HepG2 (cell line): ENCODE measurements around the gene LEMD2. TPM values are rescaled to one million over a fixed set of nuclear protein-coding genes. Genes with fewer than 3 reads are reported as not detected.

Source experiments
- ATAC-seq: fragments of 200-7000 bp; cut with Tn5 transposase; 3 replicates; pipeline ENCODE4 v1.9.1; 2020; ENCODE audit warnings: mild to moderate bottlenecking, moderate library complexity
- BruUV-seq: library from RNA; stranded (reverse); fragments of 400-500 nt; replicated peaks from 2 replicates; lab custom pipeline; 2021; lab: Mats Ljungman, UMichigan
- CTCF ChIA-PET: fragments of 300-600 bp; formaldehyde crosslinking; extraction: SDS; loops from one replicate; lab custom pipeline; 2021; ENCODE audit warnings: low total read pairs, inconsistent platforms, low intra/inter-chr PET ratio; lab: Yijun Ruan, JAX
- POLR2A ChIA-PET: fragments of 350-600 bp; sonication (Branson Sonifier 250); formaldehyde crosslinking; loops from one replicate; lab custom pipeline; 2020; ENCODE audit warnings: antibody characterized with exemption, inconsistent platforms; lab: Yijun Ruan, JAX
- DNase-seq: peaks from one replicate; pipeline ENCODE4 v3.0.0-alpha.2; 2015; ENCODE audit warnings: low spot score
- FAIRE-seq: peaks from 3 replicates; lab custom pipeline; 2011; peaks lifted over from hg19 to GRCh38; lab: Jason Lieb, UNC
- H2AFZ ChIP-seq: one replicate; pipeline ENCODE4 v1.6.1; 2011; ENCODE audit warnings: low read length, inconsistent platforms
- H3K27ac ChIP-seq: fragments of 300-600 bp; 3 replicates; pipeline ENCODE4 v1.8.0; 2011; ENCODE audit warnings: mixed run types, mild to moderate bottlenecking, mixed read lengths, low read length, inconsistent platforms; ENCODE audit not compliant: insufficient read depth; ENCODE audit errors: extremely low read length
- H3K27me3 ChIP-seq, 2 experiments: fragments of 200-600 bp in 1 of 2; 2 replicates in 1 of 2; 3 replicates in 1 of 2; pipeline versions ENCODE4 v1.6.0 to v1.8.0; 2011; ENCODE audit warnings: low read length in 2 of 2, mild to moderate bottlenecking in 2 of 2, moderate library complexity in 2 of 2, inconsistent platforms in 1 of 2; ENCODE audit not compliant: insufficient read depth in 2 of 2, control insufficient read depth in 1 of 2
- H3K36me3 ChIP-seq, 2 experiments: fragments of 200-600 bp in 1 of 2; replicated peaks in 1 of 2; 2 replicates in 1 of 2; 3 replicates in 1 of 2; pipeline versions ENCODE4 v1.5.1 to v1.8.0; 2011; ENCODE audit warnings: low read length in 2 of 2, inconsistent platforms in 1 of 2; ENCODE audit not compliant: insufficient read depth in 2 of 2, control insufficient read depth in 1 of 2
- H3K4me1 ChIP-seq: 2 replicates; pipeline ENCODE4 v1.5.1; 2012; ENCODE audit warnings: low read length, inconsistent platforms; ENCODE audit not compliant: insufficient read depth
- H3K4me2 ChIP-seq: 2 replicates; pipeline ENCODE4 v1.6.0; 2011; ENCODE audit warnings: low read depth, low read length, inconsistent platforms
- H3K4me3 ChIP-seq, 3 experiments: fragments of 200-600 bp in 1 of 3; sonication (generic), shearing (Covaris generic) in 1 of 3; replicated peaks in 1 of 3; 2 replicates each; pipeline ENCODE4 v1.5.1; 2011 to 2016; ENCODE audit warnings: low read length in 3 of 3, inconsistent platforms in 2 of 3, low read depth in 2 of 3, mild to moderate bottlenecking in 2 of 3, control low read depth in 1 of 3, mixed read lengths in 1 of 3; ENCODE audit not compliant: insufficient read depth in 1 of 3
- H3K79me2 ChIP-seq: one replicate; pipeline ENCODE4 v1.6.1; 2011; ENCODE audit warnings: low read length, inconsistent platforms; ENCODE audit not compliant: insufficient read depth
- H3K9ac ChIP-seq: 2 replicates; pipeline ENCODE4 v1.6.0; 2011; ENCODE audit warnings: mild to moderate bottlenecking, low read depth, low read length, inconsistent platforms; ENCODE audit not compliant: insufficient read depth
- H3K9me3 ChIP-seq: 2 replicates; pipeline ENCODE4 v1.5.1; 2012; ENCODE audit warnings: mild to moderate bottlenecking, low read length
- H4K20me1 ChIP-seq: 2 replicates; pipeline ENCODE4 v1.6.0; 2011; ENCODE audit warnings: inconsistent platforms, mild to moderate bottlenecking, low read length, moderate library complexity; ENCODE audit not compliant: insufficient read depth
- CEBPB ChIP-seq: IDR thresholded peaks from 2 replicates; pipeline ENCODE4 v1.6.1; 2011; ENCODE audit warnings: low read depth, low read length, improper control_type of control experiment, borderline replicate concordance
- CEBPG ChIP-seq: IDR thresholded peaks from 2 replicates; pipeline ENCODE4 v1.6.1; 2016
- FOXA1 ChIP-seq, 2 experiments: fragments of 450-650 bp in 1 of 2; sonication (generic) in 1 of 2; formaldehyde crosslinking in 1 of 2; IDR thresholded peaks; 2 replicates each; pipeline versions ENCODE4 v1.4.0 to v1.6.1; 2016 to 2020; ENCODE audit warnings: missing genetic modification reagents in 1 of 2
- FOXA3 ChIP-seq: IDR thresholded peaks from 2 replicates; pipeline ENCODE4 v1.6.1; 2016; ENCODE audit warnings: missing genetic modification reagents, missing compliant biosample characterization
- SAP130 ChIP-seq: IDR thresholded peaks from 2 replicates; pipeline ENCODE4 v1.6.1; 2016; ENCODE audit warnings: low read depth
- TBX2 ChIP-seq: sonication (generic); formaldehyde crosslinking; IDR thresholded peaks from 2 replicates; pipeline ENCODE4 v1.5.0; 2020; ENCODE audit warnings: missing genetic modification reagents, mild to moderate bottlenecking, borderline replicate concordance
- ZBED4 ChIP-seq: sonication (generic); formaldehyde crosslinking; IDR thresholded peaks from 2 replicates; pipeline ENCODE4 v1.4.0; 2020; ENCODE audit warnings: missing genetic modification reagents, borderline replicate concordance
- ZBTB42 ChIP-seq: sonication (generic); formaldehyde crosslinking; IDR thresholded peaks from 2 replicates; pipeline ENCODE4 v1.5.0; 2020; ENCODE audit warnings: mild to moderate bottlenecking, missing genetic modification reagents
- ZNF24 ChIP-seq: fragments of 450-650 bp; IDR thresholded peaks from 2 replicates; pipeline ENCODE4 v1.6.1; 2017; ENCODE audit warnings: antibody characterized with exemption, mild to moderate bottlenecking
- ZSCAN21 ChIP-seq: sonication (generic); formaldehyde crosslinking; IDR thresholded peaks from 2 replicates; pipeline ENCODE4 v1.8.0; 2022; ENCODE audit warnings: mild to moderate bottlenecking, missing genetic modification reagents, moderate library complexity, borderline replicate concordance
- WGBS: methylation state at CpG from one replicate; pipeline ENCODE4 v1.1.6; 2017; ENCODE audit warnings: low lambda C conversion rate; 5-methylcytosine and 5-hydroxymethylcytosine counted together
- in situ Hi-C: cut with HindIII; loops from 2 replicates; pipeline ENCODE4 v1.10.0; 2017; ENCODE audit warnings: low pct_unique_long_range_greater_than_20kb; ENCODE audit not compliant: extremely low pct_ligation_motif_present
- intact Hi-C: fragments of 100-400 bp; cut with micrococcal nuclease; formaldehyde crosslinking; loops from one replicate; pipeline ENCODE4 v1.10.0; 2022; ENCODE audit not compliant: unreplicated experiment
- polyA plus RNA-seq, 8 experiments: library from polyadenylated mRNA; depleted of rRNA in 3 of 8; stranded (reverse) in 7 of 8; unstranded in 1 of 8; fragments of >200 nt; fragmentation: Illumina TruSeq in 4 of 8; extraction: Trizol in 4 of 8; gene quantifications; 2 replicates each; pipeline versions ENCODE4 v1.2.1 to v1.2.3, GENCODE V29; 2011 to 2016; ENCODE audit warnings: low read depth in 4 of 8, missing spikeins in 1 of 8, mixed read lengths in 1 of 8; ENCODE audit not compliant: insufficient read depth in 1 of 8
- total RNA-seq, 5 experiments: library from RNA; depleted of rRNA; stranded (reverse); fragments of >200 nt; fragmentation: Illumina TruSeq; extraction: Trizol; gene quantifications; 2 replicates each; pipeline ENCODE4 v1.2.3, GENCODE V29; 2016; ENCODE audit warnings: low read depth in 1 of 5
- TF ChIP-seq, protein P1 (sequence below): sonication (generic); formaldehyde crosslinking; IDR thresholded peaks from 2 replicates; pipeline ENCODE4 v1.8.1; 2023; ENCODE audit warnings: mild to moderate bottlenecking, moderate library complexity, missing genetic modification reagents
- TF ChIP-seq, protein P2 (sequence below): sonication (generic); formaldehyde crosslinking; IDR thresholded peaks from 2 replicates; pipeline ENCODE4 v1.8.0; 2022; ENCODE audit warnings: low read depth, missing genetic modification reagents

Gene LEMD2
- total and polyA plus RNA-seq, 2 of the 13 experiments (the other 11 are each of a cell fraction or from before 2014, with no cell fraction given): 45.2 to 62.9 TPM

- TF ChIP-seq ZBED4 (no peak), CEBPG (no peak), TBX2 (CRISPR knock-in tag) (no peak)
- TF ChIP-seq, protein P1, sequence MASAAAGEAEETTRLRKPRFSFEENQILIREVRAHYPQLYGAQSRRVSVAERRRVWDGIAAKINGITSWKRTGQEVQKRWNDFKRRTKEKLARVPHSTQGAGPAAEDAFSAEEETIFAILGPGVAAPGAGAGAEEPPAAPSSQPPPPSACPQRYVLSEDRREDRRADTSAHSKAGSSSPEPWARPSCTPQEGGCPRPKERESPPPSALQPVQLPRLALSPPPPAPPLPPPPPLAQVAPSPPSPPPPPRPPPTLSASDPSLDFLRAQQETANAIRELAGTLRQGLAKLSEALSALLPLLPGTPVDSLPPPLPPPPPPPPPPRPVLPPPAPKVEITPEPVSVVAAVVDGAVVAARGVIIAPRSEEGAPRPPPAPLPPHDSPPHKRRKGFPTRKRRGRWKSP (CRISPR knock-in tag): no peak
Measured at GRCh38 chr6:33751771-33752645, 36.9 kb downstream of the LEMD2 start (continued).

DNA sequence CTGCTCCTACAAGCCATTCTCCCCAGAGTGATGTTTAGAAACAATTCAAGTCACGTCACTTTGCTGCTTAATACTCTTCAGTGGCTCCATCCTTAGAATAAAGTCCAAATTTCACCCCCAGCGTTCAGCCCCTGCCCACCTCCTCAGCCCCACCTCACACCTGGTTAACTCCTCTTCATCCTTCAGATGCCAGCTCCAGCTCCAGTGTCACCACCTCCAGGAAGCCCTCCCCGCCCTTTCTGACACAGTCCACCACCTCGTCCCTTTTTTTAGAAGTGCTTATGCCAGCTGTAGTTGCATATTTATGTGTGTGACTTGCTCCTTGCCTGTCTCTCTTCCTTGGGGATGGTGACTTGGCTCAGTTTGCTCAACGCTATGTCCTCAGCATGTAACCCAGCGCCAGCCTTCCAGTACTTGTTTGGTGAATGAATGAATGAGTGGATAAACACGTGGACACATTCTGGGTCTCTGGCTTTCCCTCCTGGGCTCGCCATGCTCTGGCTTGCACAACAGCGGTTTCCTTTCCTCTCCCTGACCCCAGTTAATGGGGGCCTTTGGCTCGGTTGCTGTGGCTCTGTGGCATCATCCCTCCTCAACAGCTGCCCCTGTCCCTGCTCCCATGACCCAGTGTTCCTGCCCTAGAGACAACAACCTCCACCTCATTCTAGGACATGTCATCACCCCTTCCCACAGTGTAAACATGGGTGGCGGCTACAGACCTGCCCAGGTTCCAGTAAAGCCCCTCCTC, 38.5 kb downstream of the LEMD2 start:
- no TSS peak for BruUV-seq
- Histone ChIP-seq H3K4me2 (peak overlapping the region; percentile 46), H3K4me1 (peaks cover 49% of the 10 kb centered on the region), H3K79me2 (no peaks in the 10 kb centered on the region), H3K27me3 (peaks cover 4 to 45% of the 10 kb centered on the region in 2 experiments; a peak in 4 of 5 replicates), H3K36me3 (no peaks in the 10 kb centered on the region), H2AFZ (no peak overlapping the region), H4K20me1 (no peaks in the 10 kb centered on the region), H3K4me3 (peak overlapping the region in 1 of 3 experiments; percentile 31; a peak in 1 of 6 replicates), H3K9ac (no peak overlapping the region), H3K9me3 (no peaks in the 10 kb centered on the region), H3K27ac (no peak overlapping the region)
- TF ChIP-seq CEBPB (peak; percentile 59; the same call in 1 of the 2 replicates), FOXA1 (IDR thresholded peaks at IDR 0.05) (no peak), FOXA1 (CRISPR knock-in tag; IDR thresholded peaks at IDR 0.05) (peak; percentile 66), SAP130 (peak; percentile 20; the same call in 1 of the 2 replicates), FOXA3 (peak; percentile 47; the same call in 1 of the 2 replicates), ZNF24 (peak; percentile 83), ZSCAN21 (0 out of 2 replicates have a peak, but pooled peaks have one; percentile 58), ZBTB42 (CRISPR knock-in tag) (no peak)
- TF ChIP-seq, protein P2, sequence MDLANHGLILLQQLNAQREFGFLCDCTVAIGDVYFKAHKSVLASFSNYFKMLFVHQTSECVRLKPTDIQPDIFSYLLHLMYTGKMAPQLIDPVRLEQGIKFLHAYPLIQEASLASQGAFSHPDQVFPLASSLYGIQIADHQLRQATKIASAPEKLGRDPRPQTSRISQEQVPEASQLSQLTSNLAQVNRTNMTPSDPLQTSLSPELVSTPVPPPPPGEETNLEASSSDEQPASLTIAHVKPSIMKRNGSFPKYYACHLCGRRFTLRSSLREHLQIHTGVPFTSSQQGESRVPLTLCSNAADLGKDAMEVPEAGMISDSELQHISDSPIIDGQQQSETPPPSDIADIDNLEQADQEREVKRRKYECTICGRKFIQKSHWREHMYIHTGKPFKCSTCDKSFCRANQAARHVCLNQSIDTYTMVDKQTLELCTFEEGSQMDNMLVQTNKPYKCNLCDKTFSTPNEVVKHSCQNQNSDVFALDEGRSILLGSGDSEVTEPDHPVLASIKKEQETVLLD (CRISPR knock-in tag): no peak
- CTCF ChIA-PET: no interaction called here
- POLR2A ChIA-PET: interaction anchor here (0.6 to 2.5 kb wide), 5 partner anchors 10 to 39 kb away, joined by 3 to 39 read pairs (median 7); partner anchors contain the start of gene UQCC2
- in situ Hi-C loops: no loop called here
- DNase-seq (no peak), ATAC-seq (peak; percentile 3; the same call in 1 of the 3 replicates), FAIRE-seq (no peak)
- 8% methylated on average over 11 of the region's 11 CpGs for WGBS
- intact Hi-C loops: no loop called here
